Stomach smooth muscle (tissue), 2 donors: ENCODE data around the gene NCL.
A peak's percentile ranks its signal among the peaks of the same experiment; 100 is the strongest.

Experiments
- H3K27ac ChIP-seq: one replicate; pipeline ENCODE4 v1.7.0; 2013; ENCODE audit warnings: mild to moderate bottlenecking, low read length, inconsistent platforms
- H3K27me3 ChIP-seq, 2 donors: one replicate each; pipeline ENCODE4 v1.7.0; 2013; ENCODE audit warnings: low read length in 2 of 2; ENCODE audit not compliant: insufficient read depth in 2 of 2, control insufficient read depth in 1 of 2
- H3K36me3 ChIP-seq, 2 donors: one replicate each; pipeline ENCODE4 v1.7.0; 2013; ENCODE audit warnings: low read length in 2 of 2; ENCODE audit not compliant: control insufficient read depth in 2 of 2, insufficient read depth in 2 of 2
- H3K4me1 ChIP-seq: one replicate; pipeline ENCODE4 v1.7.0; 2013; ENCODE audit warnings: low read length; ENCODE audit not compliant: control insufficient read depth, insufficient read depth
- H3K4me3 ChIP-seq, 2 donors: one replicate each; pipeline ENCODE4 v1.7.0; 2013; ENCODE audit warnings: low read length in 2 of 2
- H3K9ac ChIP-seq, 2 donors: one replicate each; pipeline ENCODE4 v1.7.0; 2013; ENCODE audit warnings: low read length in 2 of 2, mild to moderate bottlenecking in 1 of 2
- H3K9me3 ChIP-seq, 2 donors: one replicate each; pipeline ENCODE4 v1.7.0; 2013; ENCODE audit warnings: low read length in 2 of 2; ENCODE audit not compliant: control insufficient read depth in 2 of 2
- donor health status: healthy.
- donor health status: Pancreatic carcinoma.

Gene NCL

GRCh38 chr2:231463698-231464575 lies at the start of gene NCL:
NCL (minus strand) TSS chr2:231464484; CDS start chr2:231464353, 131 bp downstream.
- H3K4me3 ChIP-seq: peak within 1 kb of the TSS; percentile 83 to 98
- peaks cover 32% of the 10 kb centered on the region for H3K4me1 ChIP-seq
- H3K9ac ChIP-seq: peak within 1 kb of the TSS; percentile 97 to 98
- H3K27ac ChIP-seq: peak within 1 kb of the TSS; percentile 94
- no peaks in the 10 kb centered on the region for H3K27me3 ChIP-seq
- no peaks in the 10 kb centered on the region for H3K9me3 ChIP-seq
- peaks cover 32 to 34% of the 10 kb centered on the region in 2 donors for H3K36me3 ChIP-seq

- Histone ChIP-seq H3K36me3 (no peaks in the 10 kb centered on the region), H3K4me1 (peaks cover 11% of the 10 kb centered on the region), H3K9ac (peak overlapping the region; percentile 82 to 99), H3K4me3 (peak overlapping the region; percentile 86 to 92), H3K27me3 (no peaks in the 10 kb centered on the region), H3K27ac (peak overlapping the region; percentile 76), H3K9me3 (no peaks in the 10 kb centered on the region)
Measured at GRCh38 chr2:231513746-231514224, 49.5 kb upstream of the NCL start.

- H3K9ac ChIP-seq: no peak overlapping the region
Measured at GRCh38 chr2:231512222-231512621, 47.9 kb upstream of the NCL start.

GRCh38 chr2:231503766-231504165 lies 39.5 kb upstream of the NCL start:
- Histone ChIP-seq H3K9me3 (no peaks in the 10 kb centered on the region), H3K27ac (no peak overlapping the region), H3K36me3 (no peaks in the 10 kb centered on the region), H3K27me3 (no peaks in the 10 kb centered on the region), H3K9ac (no peak overlapping the region), H3K4me1 (no peaks in the 10 kb centered on the region), H3K4me3 (no peak overlapping the region)

More at GRCh38 chr2:231512222-231512621, 47.9 kb upstream of the NCL start:
- Histone ChIP-seq H3K4me1 (peaks cover 11% of the 10 kb centered on the region), H3K27ac (no peak overlapping the region), H3K9me3 (no peaks in the 10 kb centered on the region), H3K4me3 (no peak overlapping the region), H3K36me3 (no peaks in the 10 kb centered on the region), H3K27me3 (no peaks in the 10 kb centered on the region)

- Histone ChIP-seq H3K9ac (no peak overlapping the region), H3K4me3 (no peak overlapping the region), H3K4me1 (no peaks in the 10 kb centered on the region), H3K36me3 (no peaks in the 10 kb centered on the region), H3K27me3 (no peaks in the 10 kb centered on the region), H3K9me3 (no peaks in the 10 kb centered on the region), H3K27ac (no peak overlapping the region)
Measured at GRCh38 chr2:231502596-231502995, 38.3 kb upstream of the NCL start.

- H3K9ac ChIP-seq: no peak overlapping the region
- no peaks in the 10 kb centered on the region for H3K27me3 ChIP-seq
- no peak overlapping the region for H3K27ac ChIP-seq
- no peaks in the 10 kb centered on the region for H3K9me3 ChIP-seq
- H3K4me1 ChIP-seq: no peaks in the 10 kb centered on the region
- no peaks in the 10 kb centered on the region for H3K36me3 ChIP-seq
- no peak overlapping the region for H3K4me3 ChIP-seq
Measured at GRCh38 chr2:231497651-231498050, 33.4 kb upstream of the NCL start.

GRCh38 chr2:231494669-231495068 lies 30.4 kb upstream of the NCL start:
- Histone ChIP-seq H3K9ac (no peak overlapping the region), H3K36me3 (no peaks in the 10 kb centered on the region), H3K4me3 (no peak overlapping the region), H3K27me3 (no peaks in the 10 kb centered on the region), H3K4me1 (no peaks in the 10 kb centered on the region), H3K9me3 (no peaks in the 10 kb centered on the region), H3K27ac (no peak overlapping the region)

- H3K36me3 ChIP-seq: no peaks in the 10 kb centered on the region
- no peak overlapping the region for H3K4me3 ChIP-seq
- no peak overlapping the region for H3K27ac ChIP-seq
- no peaks in the 10 kb centered on the region for H3K4me1 ChIP-seq
- no peak overlapping the region for H3K9ac ChIP-seq
- no peaks in the 10 kb centered on the region for H3K27me3 ChIP-seq
- H3K9me3 ChIP-seq: no peaks in the 10 kb centered on the region
Measured at GRCh38 chr2:231490801-231491200, 26.5 kb upstream of the NCL start.

DNA sequence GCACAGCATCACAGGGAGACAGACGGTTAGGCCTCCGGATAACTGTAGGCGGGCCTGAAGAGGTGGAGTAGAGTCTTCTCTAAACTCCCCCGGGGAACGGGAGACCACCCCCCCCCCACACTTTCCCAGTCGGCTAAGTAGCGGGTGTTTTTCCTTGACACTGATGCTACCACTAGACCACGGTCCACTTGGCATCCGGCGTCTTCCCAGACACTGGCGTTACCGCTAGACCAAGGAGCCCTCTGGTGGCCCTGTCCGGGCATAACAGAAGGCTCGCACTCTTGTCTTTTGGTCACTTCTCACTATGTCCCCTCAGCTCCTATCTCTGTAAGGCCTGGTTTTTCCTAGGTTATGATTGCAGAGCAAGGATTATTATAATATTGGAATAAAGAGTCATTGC lies 25.7 kb upstream of the NCL start:
- Histone ChIP-seq H3K36me3 (no peaks in the 10 kb centered on the region), H3K9ac (no peak overlapping the region), H3K27me3 (no peaks in the 10 kb centered on the region), H3K9me3 (no peaks in the 10 kb centered on the region), H3K4me3 (no peak overlapping the region), H3K27ac (no peak overlapping the region), H3K4me1 (no peaks in the 10 kb centered on the region)

DNA sequence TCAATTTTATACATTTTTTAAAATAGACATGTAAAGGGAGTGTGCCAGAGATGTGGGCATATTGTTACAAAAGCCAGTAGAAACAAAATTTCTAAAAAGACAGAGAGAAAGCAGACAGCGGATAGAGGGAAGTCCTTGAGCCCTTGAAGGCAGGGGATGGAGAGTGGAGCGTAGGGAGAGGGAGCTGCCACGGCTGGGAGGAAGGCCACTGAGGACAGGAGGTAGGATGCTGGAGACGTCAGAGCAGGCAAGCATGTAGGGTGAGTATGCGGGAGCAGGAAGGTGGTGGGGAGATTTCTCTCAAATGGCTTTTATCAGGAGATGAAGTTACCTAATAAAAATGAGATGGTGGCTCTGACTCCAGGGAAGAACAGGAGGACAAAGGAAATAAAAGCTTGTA lies 24.0 kb upstream of the NCL start:
- Histone ChIP-seq H3K27ac (no peak overlapping the region), H3K27me3 (no peaks in the 10 kb centered on the region), H3K4me1 (peaks cover 2% of the 10 kb centered on the region), H3K4me3 (no peak overlapping the region), H3K36me3 (no peaks in the 10 kb centered on the region), H3K9me3 (no peaks in the 10 kb centered on the region), H3K9ac (no peak overlapping the region)
